Measurements from ENCODE around the gene IFITM2. TPM values are rescaled to one million over a fixed set of nuclear protein-coding genes. Genes with fewer than 3 reads are reported as not detected.
"Not testable (repeated sequence)": the region's sequence is repeated elsewhere in the genome, so short reads cannot be mapped to it uniquely, and the experiment has no call there.

Gene IFITM2
- polyA plus RNA-seq, 1 donor: 189 TPM

DNA sequence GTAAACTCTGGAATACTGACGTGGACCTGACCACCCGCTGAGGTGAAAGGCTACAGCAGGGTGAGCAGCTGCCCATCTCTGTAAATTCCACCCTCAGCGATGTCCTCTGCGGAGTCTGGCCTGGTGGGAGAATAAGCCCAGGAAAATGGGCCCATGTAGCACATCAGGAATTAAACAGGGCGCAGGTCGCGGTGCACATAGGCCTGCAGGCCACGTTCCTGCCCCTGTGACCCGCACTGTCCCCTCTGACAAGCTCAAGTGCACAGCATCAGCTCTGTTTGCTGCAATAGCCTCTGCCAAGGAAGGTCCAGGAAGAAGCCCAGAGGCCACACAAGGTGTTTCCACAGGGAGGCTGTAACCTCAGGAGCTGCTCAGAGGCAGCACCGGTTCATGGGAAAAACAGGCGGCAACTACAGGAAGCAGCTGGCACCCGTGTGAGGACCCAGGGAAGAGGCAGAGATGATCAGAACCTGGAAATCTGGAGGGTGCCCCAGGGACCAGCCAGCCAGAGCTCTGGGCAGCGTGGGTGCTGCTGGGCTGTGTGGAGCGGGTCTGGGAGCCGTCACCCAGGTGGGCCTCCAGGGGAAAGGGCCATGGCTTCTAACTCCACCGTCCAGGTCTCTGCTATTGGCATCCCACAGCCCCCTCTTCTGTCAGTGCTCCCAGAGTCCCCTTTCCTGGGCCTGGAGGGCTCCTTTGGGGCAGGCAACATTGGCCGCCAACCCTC, 808 bp upstream of the IFITM2 start:
- DNase-seq: no peak

DNA sequence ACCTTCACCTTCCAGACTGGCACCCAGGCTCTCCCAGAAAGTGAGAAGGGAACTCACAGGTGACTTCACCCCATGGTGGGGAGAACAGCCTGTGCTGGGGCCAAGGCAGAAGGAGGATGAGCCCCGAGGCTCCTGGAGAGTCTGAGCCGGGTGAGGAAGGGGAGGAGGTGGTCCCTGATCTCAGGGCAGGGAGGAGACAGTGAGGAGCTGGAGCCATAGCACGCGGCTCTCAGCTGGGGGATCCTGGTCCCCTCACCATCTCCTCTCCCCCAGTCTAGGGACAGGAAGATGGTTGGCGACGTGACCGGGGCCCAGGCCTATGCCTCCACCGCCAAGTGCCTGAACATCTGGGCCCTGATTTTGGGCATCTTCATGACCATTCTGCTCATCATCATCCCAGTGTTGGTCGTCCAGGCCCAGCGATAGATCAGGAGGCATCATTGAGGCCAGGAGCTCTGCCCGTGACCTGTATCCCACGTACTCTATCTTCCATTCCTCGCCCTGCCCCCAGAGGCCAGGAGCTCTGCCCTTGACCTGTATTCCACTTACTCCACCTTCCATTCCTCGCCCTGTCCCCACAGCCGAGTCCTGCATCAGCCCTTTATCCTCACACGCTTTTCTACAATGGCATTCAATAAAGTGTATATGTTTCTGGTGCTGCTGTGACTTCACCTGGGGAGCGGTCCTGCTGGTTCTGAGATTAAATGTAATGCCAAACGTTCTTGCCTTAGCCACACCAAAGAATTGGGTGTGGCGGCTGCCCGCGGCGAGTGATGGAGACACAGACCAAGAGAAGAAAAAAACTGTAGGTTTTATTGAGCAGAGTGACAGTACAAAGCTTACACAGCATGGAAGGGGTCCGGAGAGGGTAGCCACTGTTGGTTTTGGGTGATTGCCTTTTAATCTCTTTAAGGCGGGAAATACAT, 1.4 kb downstream of the IFITM2 start:
- DNase-seq: not testable (repeated sequence)

DNA sequence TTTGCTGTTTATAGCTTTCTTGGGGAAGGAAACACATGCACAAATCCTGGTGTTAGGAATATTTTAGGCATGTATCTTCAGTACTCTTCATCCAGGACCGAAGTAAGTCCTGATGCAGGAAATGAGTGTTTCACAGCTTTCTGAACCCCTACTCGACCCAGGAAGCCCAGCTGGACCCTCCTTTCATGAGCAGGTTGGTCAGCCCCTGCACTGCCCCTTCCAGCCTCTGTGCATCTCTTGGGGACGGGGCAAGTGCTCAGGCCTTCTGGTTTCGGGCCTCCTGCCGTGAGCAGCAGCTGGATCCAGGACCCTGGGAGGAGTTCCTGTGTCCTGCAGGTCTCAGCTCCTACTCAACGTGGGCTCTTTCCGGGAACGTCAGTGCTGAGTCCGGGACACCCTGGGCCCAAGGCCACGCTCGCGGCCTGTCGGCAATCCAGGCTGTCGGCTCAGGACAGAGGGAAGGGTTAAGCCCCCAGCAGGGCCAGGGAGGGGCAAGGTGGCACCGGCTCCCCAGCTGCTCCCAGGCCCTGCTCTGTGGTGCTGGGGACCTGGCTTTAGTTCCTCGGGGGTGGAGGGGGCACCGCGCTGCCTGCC, 2.5 kb downstream of the IFITM2 start:
- DNase-seq: not testable (repeated sequence)

DNA sequence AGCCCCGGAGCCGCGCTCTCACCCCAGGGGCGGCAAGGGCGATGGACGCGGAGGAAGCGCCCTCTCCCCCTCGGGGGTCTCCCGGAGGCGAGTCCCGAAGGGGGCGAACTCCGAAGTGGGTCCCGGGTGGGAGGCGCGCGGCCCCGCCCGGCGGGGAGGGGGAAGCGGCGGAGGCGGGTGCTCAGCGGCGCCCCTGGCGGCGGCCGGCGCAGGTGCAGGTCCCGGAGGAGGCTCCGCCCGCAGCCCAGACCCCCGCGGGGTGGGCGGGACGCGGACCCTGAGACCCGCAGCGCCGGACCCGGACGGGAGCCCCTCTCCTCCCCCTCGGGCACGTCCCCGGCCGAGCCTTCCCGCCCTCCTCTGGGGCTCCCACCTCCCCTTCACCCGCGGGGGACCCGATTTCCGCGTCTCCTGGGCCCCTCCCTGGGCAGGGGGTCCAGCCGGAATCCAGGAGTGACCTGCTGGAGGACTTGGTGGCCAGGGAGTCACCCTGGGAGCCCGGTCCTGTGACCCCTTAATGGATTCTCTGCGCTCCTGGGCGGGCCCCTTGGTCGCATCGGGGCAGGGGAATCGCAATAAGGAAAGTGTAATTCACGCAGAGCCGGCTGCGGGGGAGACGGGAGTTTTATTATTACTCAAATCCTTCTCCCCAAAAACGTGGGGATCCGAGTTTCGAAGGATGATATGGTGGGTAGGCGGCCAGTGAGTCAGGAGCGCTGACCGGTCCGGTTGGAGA, 3.6 kb downstream of the IFITM2 start:
- not testable (repeated sequence) for DNase-seq

DNA sequence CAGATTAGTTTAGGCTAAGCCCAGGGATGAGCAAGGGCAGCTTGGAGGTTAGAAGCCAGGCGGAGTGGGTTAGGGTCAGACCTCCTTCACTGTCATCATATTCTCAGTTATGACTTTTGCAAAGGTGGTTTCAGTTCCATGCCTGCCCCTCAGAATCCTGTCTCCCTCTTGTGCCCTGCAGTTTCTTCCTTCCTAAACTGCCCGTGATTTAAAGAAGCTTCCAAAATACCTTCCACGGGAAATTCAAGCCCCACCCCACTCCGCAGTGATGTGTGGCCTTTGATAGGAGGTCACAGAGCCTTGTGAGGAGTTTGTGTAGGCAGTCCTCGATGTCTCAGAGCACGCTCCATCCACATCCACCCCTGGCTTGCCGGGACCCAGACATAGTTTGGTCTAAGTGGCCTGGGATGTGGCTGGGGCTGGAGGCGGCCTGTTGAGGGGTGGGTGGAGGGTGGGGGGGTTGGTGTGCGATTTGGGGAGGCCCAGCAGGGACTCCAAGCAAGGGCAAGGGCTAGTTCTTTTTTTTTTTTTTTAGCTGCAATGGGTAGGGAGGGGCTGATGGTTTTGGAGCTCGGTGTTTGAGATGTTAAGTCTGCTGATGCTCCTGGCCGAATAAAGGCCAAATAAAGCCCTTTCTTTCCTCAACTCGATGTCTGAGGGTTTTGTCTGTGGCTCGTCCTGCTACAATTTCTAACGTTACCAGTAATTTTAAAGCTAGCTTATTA, 4.6 kb downstream of the IFITM2 start:
- DNase-seq: no peak

DNA sequence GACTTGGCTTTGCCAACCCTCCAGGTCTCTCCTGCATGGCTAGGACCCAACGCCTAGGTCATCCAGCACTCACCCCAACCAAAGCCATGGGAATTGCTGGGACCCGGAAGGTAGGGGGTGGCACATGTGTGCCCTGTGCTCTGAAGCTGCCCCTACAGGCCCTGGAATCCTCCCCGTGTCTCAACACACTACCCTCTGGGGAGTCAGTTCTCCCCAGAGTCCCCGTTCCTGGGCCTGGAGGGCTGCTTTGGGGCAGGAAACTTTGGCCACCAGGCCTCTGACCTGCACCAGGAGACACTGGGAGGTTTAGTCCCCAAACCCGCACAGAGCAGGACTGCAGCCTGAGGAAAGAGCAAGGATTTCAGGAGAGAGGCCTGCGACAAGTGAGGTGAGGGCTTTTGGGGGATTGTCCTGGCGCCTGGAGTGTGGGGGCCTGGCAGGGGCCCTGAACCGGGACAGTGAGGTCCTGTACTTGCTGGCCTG, 5.7 kb downstream of the IFITM2 start:
- DNase-seq: no peak

DNA sequence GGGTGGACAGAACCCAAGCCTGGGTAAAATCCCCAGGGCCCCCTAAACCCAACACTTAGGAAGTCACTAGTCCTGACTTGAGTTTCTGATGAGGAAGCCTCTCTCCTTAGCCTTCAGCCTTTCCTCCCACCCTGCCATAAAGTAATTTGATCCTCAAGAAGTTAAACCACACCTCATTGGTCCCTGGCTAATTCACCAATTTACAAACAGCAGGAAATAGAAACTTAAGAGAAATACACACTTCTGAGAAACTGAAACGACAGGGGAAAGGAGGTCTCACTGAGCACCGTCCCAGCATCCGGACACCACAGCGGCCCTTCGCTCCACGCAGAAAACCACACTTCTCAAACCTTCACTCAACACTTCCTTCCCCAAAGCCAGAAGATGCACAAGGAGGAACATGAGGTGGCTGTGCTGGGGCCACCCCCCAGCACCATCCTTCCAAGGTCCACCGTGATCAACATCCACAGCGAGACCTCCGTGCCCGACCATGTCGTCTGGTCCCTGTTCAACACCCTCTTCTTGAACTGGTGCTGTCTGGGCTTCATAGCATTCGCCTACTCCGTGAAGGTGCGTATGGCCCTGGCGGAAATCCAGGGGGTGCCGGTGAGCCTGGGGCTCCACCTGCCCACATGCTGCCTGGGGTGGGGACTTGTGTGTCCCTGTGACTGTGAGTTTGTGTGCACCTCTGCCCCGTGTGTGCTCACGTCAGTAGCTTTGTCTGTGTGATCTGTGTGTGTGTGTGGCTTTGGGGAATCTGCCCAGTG, 6.4 kb downstream of the IFITM2 start, which contains the start of gene IFITM1:
TSS of gene IFITM1 (plus strand) at position 254 of the 767 bp plus-strand sequence. CDS start at position 385, 131 bp downstream.
- DNase-seq: peak; percentile 80

DNA sequence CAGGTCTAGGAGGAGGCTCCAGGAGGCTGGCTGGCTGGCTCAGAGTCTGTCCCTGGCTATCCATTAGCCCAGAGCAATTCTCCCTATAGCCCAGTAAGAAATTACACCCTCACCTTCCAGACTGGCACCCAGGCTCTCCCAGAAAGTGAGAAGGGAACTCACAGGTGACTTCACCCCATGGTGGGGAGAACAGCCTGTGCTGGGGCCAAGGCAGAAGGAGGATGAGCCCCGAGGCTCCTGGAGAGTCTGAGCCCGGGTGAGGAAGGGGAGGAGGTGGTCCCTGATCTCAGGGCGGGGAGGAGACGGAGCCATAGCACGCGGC, 6.9 kb downstream of the IFITM2 start:
- not testable (repeated sequence) for DNase-seq

DNA sequence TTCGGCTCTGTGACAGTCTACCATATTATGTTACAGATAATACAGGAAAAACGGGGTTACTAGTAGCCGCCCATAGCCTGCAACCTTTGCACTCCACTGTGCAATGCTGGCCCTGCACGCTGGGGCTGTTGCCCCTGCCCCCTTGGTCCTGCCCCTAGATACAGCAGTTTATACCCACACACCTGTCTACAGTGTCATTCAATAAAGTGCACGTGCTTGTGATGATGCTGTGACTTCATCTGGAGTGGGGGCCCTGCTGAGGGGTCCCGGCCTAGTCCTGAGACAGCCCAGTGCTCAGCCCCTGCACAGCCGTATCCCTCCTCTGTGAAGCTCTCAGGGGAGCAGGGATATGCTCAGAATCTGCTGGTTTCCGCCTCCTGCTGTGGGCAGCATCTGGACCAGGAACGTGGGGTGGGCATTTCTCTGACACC, 7.5 kb downstream of the IFITM2 start:
- DNase-seq: no peak

DNA sequence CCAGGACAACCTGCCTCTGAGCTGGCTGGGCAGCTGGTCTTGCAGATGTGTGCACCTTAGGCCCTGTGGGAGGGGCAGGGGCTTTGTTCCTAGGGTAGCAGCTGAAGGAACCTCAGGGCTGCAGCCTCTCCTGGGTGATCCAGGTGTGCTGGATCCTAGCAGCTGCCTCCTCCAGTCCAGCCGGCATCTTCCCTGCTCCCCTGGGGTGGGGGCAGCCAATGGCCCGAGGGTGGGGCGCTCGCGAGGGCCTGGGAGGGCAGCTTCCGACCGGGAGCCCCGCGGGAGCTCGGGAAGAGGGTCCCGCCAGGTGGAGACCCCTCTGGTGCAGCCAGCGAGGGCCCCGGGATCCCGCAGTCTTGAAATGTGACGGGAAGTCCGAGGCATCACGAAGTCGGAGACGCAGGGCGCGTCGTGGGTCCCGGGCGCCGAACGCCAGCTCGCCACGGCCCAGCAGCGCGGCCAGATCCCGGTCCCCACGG, 7.9 kb downstream of the IFITM2 start:
- DNase-seq: no peak

DNA sequence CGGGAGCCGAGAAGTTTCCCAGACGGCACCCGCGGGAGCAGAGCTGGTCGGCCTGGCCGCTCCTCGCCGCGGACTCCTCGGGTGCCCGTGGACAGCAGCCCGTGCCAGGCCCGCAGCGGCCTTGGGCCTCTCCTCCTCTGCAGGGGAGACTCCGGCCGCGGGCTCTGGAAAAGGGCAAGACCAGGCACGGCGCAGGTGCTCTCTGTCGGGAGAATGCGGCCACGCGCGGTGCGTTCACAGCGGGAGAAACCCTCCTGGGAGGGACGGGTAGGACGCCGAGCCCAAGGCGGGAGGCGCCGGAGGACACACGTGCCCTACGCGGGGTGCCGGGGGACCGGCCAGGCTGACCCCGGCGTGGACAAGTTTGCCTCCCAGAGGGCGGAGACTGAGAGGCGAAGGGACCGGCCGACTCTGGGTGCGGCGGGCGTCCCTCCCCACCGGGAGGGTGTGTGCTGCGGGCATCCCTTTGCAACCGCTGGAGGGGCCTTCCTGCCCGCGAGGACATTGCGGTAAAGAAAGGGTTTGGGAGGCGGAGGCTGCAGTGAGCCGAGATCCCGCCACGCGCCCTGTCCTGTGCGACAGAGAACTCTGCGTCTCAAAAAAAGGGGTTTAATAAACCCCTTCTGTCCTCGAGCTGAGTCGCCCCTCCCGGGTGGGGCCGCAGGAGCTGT, 8.6 kb downstream of the IFITM2 start:
- no peak for DNase-seq

DNA sequence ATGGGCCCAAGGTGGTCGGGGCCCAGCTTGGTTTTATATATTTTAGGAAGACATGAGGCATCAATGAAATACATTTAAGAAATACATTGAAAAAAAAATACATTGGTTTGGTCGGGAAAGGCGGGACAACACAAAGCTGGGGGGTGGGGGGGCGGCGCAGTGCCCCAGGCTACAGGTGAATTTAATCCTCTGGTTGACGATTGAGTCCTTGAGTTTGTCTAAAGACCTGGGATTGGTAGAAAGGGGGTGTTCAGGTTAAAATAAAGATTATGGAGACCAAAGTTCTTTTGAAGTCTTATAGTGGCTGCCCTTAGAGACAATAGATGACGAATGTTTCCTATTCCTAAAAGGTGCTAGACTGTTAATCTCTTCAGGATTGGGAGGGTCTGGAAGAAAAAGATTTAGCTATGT, 9.3 kb downstream of the IFITM2 start:
- DNase-seq: no peak

DNA sequence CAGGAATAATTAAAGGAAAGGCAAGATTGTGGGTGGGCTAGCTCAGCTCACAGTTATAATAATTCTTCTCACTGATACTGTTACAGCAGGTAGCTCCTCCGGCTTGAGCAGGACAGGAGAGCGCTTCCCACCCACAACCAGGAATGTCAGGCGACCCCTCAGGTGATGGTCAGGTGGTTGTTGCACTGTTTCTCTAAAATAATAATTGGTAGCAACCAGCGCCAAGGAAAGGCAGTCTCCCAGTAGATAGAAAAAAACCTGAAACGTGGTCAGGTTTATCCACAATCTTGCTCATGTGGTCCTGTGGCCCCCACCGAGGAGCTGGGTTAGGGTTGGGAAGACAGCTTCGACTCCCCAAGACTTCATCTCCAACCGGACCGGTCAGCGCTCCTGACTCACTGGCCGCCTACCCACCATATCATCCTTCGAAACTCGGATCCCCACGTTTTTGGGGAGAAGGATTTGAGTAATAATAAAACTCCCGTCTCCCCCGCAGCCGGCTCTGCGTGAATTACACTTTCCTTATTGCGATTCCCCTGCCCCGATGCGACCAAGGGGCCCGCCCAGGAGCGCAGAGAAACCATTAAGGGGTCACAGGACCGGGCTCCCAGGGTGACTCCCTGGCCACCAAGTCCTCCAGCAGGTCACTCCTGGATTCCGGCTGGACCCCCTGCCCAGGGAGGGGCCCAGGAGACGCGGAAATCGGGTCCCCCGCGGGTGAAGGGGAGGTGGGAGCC, 10.2 kb downstream of the IFITM2 start:
- DNase-seq: not testable (repeated sequence)

DNA sequence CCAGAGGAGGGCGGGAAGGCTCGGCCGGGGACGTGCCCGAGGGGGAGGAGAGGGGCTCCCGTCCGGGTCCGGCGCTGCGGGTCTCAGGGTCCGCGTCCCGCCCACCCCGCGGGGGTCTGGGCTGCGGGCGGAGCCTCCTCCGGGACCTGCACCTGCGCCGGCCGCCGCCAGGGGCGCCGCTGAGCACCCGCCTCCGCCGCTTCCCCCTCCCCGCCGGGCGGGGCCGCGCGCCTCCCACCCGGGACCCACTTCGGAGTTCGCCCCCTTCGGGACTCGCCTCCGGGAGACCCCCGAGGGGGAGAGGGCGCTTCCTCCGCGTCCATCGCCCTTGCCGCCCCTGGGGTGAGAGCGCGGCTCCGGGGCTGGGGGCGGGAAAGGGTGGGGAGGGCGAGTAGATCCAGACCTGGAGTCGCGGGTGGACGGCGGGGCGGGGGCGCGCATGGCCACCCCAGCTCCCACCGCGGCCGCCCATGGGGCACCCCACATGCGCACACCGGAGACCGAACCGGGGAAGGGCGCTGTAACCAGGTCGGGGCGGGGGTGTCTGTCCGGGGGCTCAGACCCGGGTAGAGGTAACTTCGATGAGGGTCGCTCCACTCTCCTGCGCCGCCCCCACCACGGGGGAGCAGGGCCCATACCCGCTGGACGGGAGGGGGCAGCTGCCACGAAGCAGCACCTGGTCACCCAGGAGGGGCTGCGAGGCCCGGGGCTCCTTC, 10.9 kb downstream of the IFITM2 start:
- not testable (repeated sequence) for DNase-seq

DNA sequence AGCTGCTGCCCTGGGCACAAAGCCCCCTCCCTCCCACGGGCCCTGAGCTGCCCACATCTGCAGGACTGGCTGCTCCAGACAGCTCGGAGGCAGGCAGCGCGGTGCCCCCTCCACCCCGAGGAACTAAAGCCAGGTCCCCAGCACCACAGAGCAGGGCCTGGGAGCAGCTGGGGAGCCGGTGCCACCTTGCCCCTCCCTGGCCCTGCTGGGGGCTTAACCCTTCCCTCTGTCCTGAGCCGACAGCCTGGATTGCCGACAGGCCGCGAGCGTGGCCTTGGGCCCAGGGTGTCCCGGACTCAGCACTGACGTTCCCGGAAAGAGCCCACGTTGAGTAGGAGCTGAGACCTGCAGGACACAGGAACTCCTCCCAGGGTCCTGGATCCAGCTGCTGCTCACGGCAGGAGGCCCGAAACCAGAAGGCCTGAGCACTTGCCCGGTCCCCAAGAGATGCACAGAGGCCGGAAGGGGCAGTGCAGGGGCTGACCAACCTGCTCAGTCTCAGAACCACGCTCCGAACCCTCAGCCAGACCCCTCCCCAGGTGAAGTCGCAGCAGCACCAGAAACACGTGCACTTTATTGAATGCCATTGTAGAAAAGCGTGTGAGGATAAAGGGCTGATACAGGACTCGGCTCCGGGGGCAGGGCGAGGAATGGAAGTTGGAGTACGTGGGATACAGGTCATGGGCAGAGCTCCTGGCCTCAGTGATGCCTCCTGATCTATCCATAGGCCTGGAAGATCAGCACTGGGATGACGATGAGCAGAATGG, 11.7 kb downstream of the IFITM2 start:
- DNase-seq: not testable (repeated sequence)

DNA sequence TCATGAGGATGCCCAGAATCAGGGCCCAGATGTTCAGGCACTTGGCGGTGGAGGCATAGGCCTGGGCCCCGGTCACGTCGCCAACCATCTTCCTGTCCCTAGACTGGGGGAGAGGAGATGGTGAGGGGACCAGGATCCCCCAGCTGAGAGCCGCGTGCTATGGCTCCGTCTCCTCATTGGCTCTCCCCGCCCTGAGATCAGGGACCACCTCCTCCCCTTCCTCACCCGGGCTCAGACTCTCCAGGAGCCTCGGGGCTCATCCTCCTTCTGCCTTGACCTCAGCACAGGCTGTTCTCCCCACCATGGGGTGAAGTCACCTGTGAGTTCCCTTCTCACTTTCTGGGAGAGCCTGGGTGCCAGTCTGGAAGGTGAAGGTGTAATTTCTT, 12.3 kb downstream of the IFITM2 start:
- not testable (repeated sequence) for DNase-seq

DNA sequence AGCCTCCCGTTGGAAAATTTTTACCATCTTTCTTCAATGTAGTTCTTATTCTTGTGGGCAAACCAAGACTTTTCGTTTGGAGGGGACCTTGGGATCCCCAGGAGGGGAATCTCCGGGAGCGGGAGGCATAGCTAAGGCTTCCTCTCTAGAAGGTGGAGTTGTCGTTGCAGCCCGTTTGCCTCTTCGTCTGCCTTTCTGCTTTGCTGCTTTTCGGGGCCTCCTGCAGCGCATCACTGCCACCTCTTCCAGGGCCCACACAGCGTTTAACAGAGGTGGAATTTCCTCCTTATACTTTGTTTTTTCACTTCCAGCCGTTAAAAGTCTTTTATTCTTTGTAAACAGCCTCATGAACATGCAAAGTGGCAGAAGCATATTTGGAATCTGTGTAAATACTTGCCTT, 16.5 kb downstream of the IFITM2 start:
- no peak for DNase-seq
